IMR-90 (cell line): ENCODE data around the gene CCNJL. TPM values are rescaled to one million over a fixed set of nuclear protein-coding genes. Genes with fewer than 3 reads are reported as not detected.

Experiments used
- ATAC-seq: fragments of 200-7000 bp; cut with Tn5 transposase; 2 replicates; pipeline ENCODE4 v1.9.1; 2020; ENCODE audit warnings: low read depth, mild to moderate bottlenecking, moderate library complexity
- BruUV-seq: library from RNA; stranded (reverse); fragments of 400-500 nt; replicated peaks from 2 replicates; lab custom pipeline; 2021; lab: Mats Ljungman, UMichigan
- CTCF ChIA-PET: fragments of 300-600 bp; formaldehyde crosslinking; extraction: SDS; loops from one replicate; lab custom pipeline; 2021; ENCODE audit warnings: antibody characterized with exemption; lab: Yijun Ruan, JAX
- POLR2A ChIA-PET: fragments of 300-600 bp; sonication (Branson Sonifier 250); formaldehyde crosslinking; loops from one replicate; lab custom pipeline; 2022; ENCODE audit warnings: antibody characterized with exemption; ENCODE audit not compliant: unreplicated experiment; lab: Charles Lee
- DNase-seq: peaks from one replicate; pipeline ENCODE4 v3.0.0; 2013
- H2AFZ ChIP-seq: replicated peaks from 2 replicates; pipeline ENCODE3; 2013; ENCODE audit warnings: low read length, mild to moderate bottlenecking; ENCODE audit not compliant: poor library complexity
- H2AK5ac ChIP-seq: 2 replicates; pipeline ENCODE4 v1.6.1; 2013; ENCODE audit warnings: low read depth, low read length, inconsistent platforms
- H2AK9ac ChIP-seq: replicated peaks from 2 replicates; pipeline ENCODE3; 2013; ENCODE audit warnings: mild to moderate bottlenecking, low read depth, low read length, moderate library complexity; ENCODE audit not compliant: poor library complexity
- H2BK120ac ChIP-seq: 2 replicates; pipeline ENCODE4 v1.6.1; 2013; ENCODE audit warnings: low read depth, low read length, inconsistent platforms
- H2BK15ac ChIP-seq: 3 replicates; pipeline ENCODE4 v1.6.1; 2013; ENCODE audit warnings: low read depth, low read length, inconsistent platforms
- H2BK20ac ChIP-seq: 2 replicates; pipeline ENCODE4 v1.6.1; 2013; ENCODE audit warnings: low read depth, mild to moderate bottlenecking, inconsistent platforms, low read length, moderate library complexity
- H2BK5ac ChIP-seq: 2 replicates; pipeline ENCODE4 v1.6.1; 2013; ENCODE audit warnings: mild to moderate bottlenecking, low read depth, low read length, inconsistent platforms; ENCODE audit not compliant: poor library complexity, severe bottlenecking
- H3K14ac ChIP-seq: replicated peaks from 2 replicates; pipeline ENCODE4 v1.6.1; 2013; ENCODE audit warnings: low read depth, low read length, inconsistent platforms
- H3K18ac ChIP-seq: 2 replicates; pipeline ENCODE4 v1.6.1; 2013; ENCODE audit warnings: low read depth, low read length, control low read depth
- H3K23ac ChIP-seq: 2 replicates; pipeline ENCODE4 v1.6.1; 2013; ENCODE audit warnings: low read depth, low read length, inconsistent platforms
- H3K27ac ChIP-seq: 2 replicates; pipeline ENCODE4 v1.5.1; 2013; ENCODE audit warnings: mild to moderate bottlenecking, control low read depth, low read length; ENCODE audit not compliant: insufficient read depth
- H3K27me3 ChIP-seq: 2 replicates; pipeline ENCODE4 v1.6.1; 2013; ENCODE audit warnings: low read length; ENCODE audit not compliant: control insufficient read depth, insufficient read depth
- H3K36me3 ChIP-seq: 2 replicates; pipeline ENCODE4 v1.6.1; 2013; ENCODE audit warnings: low read length, mixed read lengths; ENCODE audit not compliant: control insufficient read depth, insufficient read depth
- H3K4ac ChIP-seq: 2 replicates; pipeline ENCODE4 v1.6.1; 2013; ENCODE audit warnings: low read depth, low read length, inconsistent platforms
- H3K4me1 ChIP-seq: 2 replicates; pipeline ENCODE4 v1.6.1; 2013; ENCODE audit warnings: low read length, mixed read lengths; ENCODE audit not compliant: control insufficient read depth, insufficient read depth
- H3K4me2 ChIP-seq: 2 replicates; pipeline ENCODE4 v1.6.1; 2013; ENCODE audit warnings: low read depth, mild to moderate bottlenecking, control low read depth, low read length, moderate library complexity
- H3K4me3 ChIP-seq: 2 replicates; pipeline ENCODE4 v1.5.1; 2013; ENCODE audit warnings: low read depth, mild to moderate bottlenecking, control low read depth, low read length, moderate library complexity; ENCODE audit not compliant: insufficient read depth
- H3K56ac ChIP-seq: 2 replicates; pipeline ENCODE4 v1.6.1; 2013; ENCODE audit warnings: low read length, inconsistent platforms; ENCODE audit not compliant: insufficient read depth; ENCODE audit errors: extremely low read depth
- H3K79me1 ChIP-seq, 2 experiments: 2 replicates each; pipeline ENCODE4 v1.6.1; 2013; ENCODE audit warnings: low read length in 2 of 2, inconsistent platforms in 1 of 2, low read depth in 1 of 2
- H3K9ac ChIP-seq: 2 replicates; pipeline ENCODE4 v1.6.1; 2013; ENCODE audit warnings: low read depth, low read length, control low read depth
- H3K9me1 ChIP-seq: 2 replicates; pipeline ENCODE4 v1.6.1; 2013; ENCODE audit warnings: low read length, inconsistent platforms; ENCODE audit not compliant: insufficient read depth
- H3K9me3 ChIP-seq: 2 replicates; pipeline ENCODE4 v1.6.1; 2013; ENCODE audit warnings: low read length; ENCODE audit not compliant: control insufficient read depth, insufficient read depth
- H4K20me1 ChIP-seq: 2 replicates; pipeline ENCODE4 v1.6.1; 2013; ENCODE audit warnings: low read length, inconsistent platforms; ENCODE audit not compliant: insufficient read depth
- H4K5ac ChIP-seq: 2 replicates; pipeline ENCODE4 v1.6.1; 2013; ENCODE audit warnings: mild to moderate bottlenecking, low read depth, low read length, control low read depth
- H4K8ac ChIP-seq, 2 experiments: 2 replicates each; pipeline ENCODE4 v1.6.1; 2013; ENCODE audit warnings: low read depth in 2 of 2, low read length in 2 of 2, control low read depth in 1 of 2, inconsistent platforms in 1 of 2
- H4K91ac ChIP-seq: 2 replicates; pipeline ENCODE4 v1.6.1; 2013; ENCODE audit warnings: low read depth, low read length, inconsistent platforms; ENCODE audit not compliant: insufficient read depth
- BHLHE40 ChIP-seq: fragments of 150-350 bp; IDR thresholded peaks from 2 replicates; pipeline ENCODE4 v1.6.1; 2016; ENCODE audit warnings: mild to moderate bottlenecking, low read depth, low read length
- CEBPB ChIP-seq: IDR thresholded peaks from 2 replicates; pipeline ENCODE4 v1.6.1; 2012; ENCODE audit warnings: low read depth, low read length, improper control_type of control experiment
- CHD1 ChIP-seq: IDR thresholded peaks from 2 replicates; pipeline ENCODE4 v1.6.1; 2012; ENCODE audit warnings: low read depth, low read length, improper control_type of control experiment
- CTCF ChIP-seq: conservative IDR thresholded peaks from 2 replicates; pipeline ENCODE4 v1.5.1; 2012; ENCODE audit warnings: mild to moderate bottlenecking, low read depth, low read length, improper control_type of control experiment
- ELK1 ChIP-seq: fragments of 150-350 bp; IDR thresholded peaks from 2 replicates; pipeline ENCODE4 v1.6.1; 2016; ENCODE audit warnings: low read depth, mild to moderate bottlenecking, low read length, moderate library complexity, borderline replicate concordance
- FOS ChIP-seq: fragments of 150-350 bp; IDR thresholded peaks from 2 replicates; pipeline ENCODE4 v1.6.1; 2016; ENCODE audit warnings: low read depth, low read length
- MAFK ChIP-seq: IDR thresholded peaks from 2 replicates; pipeline ENCODE4 v1.6.1; 2012; ENCODE audit warnings: low read depth, low read length, improper control_type of control experiment
- MAZ ChIP-seq: IDR thresholded peaks from 2 replicates; pipeline ENCODE4 v1.6.1; 2012; ENCODE audit warnings: low read depth, mild to moderate bottlenecking, low read length, improper control_type of control experiment, moderate library complexity, borderline replicate concordance
- MXI1 ChIP-seq: IDR thresholded peaks from 2 replicates; pipeline ENCODE4 v1.6.1; 2012; ENCODE audit warnings: low read depth, mild to moderate bottlenecking, low read length, moderate library complexity, borderline replicate concordance
- NFE2L2 ChIP-seq: fragments of 150-350 bp; IDR thresholded peaks from 2 replicates; pipeline ENCODE4 v1.6.1; 2016; ENCODE audit warnings: low read depth, mild to moderate bottlenecking, low read length
- POLR2A ChIP-seq: IDR thresholded peaks from 2 replicates; pipeline ENCODE4 v1.6.1; 2012; ENCODE audit warnings: mild to moderate bottlenecking, low read depth, low read length
- RAD21 ChIP-seq: IDR thresholded peaks from 2 replicates; pipeline ENCODE4 v1.6.1; 2012; ENCODE audit warnings: low read length, improper control_type of control experiment
- RCOR1 ChIP-seq: IDR thresholded peaks from 2 replicates; pipeline ENCODE4 v1.6.1; 2012; ENCODE audit warnings: mild to moderate bottlenecking, low read length, improper control_type of control experiment; ENCODE audit not compliant: insufficient replicate concordance
- RFX5 ChIP-seq: IDR thresholded peaks from 2 replicates; pipeline ENCODE4 v1.8.0; 2012; ENCODE audit warnings: low read depth, mild to moderate bottlenecking, low read length, moderate library complexity
- SMC3 ChIP-seq: fragments of 150-350 bp; IDR thresholded peaks from 2 replicates; pipeline ENCODE4 v1.6.1; 2016; ENCODE audit warnings: low read depth, mild to moderate bottlenecking, antibody characterized with exemption, low read length, moderate library complexity
- USF2 ChIP-seq: fragments of 150-350 bp; IDR thresholded peaks from 2 replicates; pipeline ENCODE4 v1.6.1; 2017; ENCODE audit warnings: mild to moderate bottlenecking, antibody characterized with exemption, low read length, low read depth
- WGBS, 2 experiments: methylation state at CpG; one replicate each; pipeline versions ENCODE4 v1.1.5 to v1.1.7; 2013; ENCODE audit warnings: missing lambda C conversion rate in 2 of 2; ENCODE audit not compliant: insufficient read length in 1 of 2; ENCODE audit errors: extremely low coverage in 2 of 2; 5-methylcytosine and 5-hydroxymethylcytosine counted together
- dilution Hi-C: fragments of 300-500 bp; cut with HindIII; formaldehyde crosslinking; loops from one replicate; pipeline ENCODE4 v1.14.3; 2018; ENCODE audit warnings: low sequenced_read_pairs; ENCODE audit not compliant: unreplicated experiment
- in situ Hi-C: fragments of 300-500 bp; cut with MboI; formaldehyde crosslinking; loops from 3 replicates; pipeline ENCODE4 v1.14.3; 2019; ENCODE audit warnings: low sequenced_read_pairs, inconsistent platforms, mixed read lengths
- intact Hi-C: fragments of 100-400 bp; cut with micrococcal nuclease; formaldehyde crosslinking; loops from 2 replicates; pipeline ENCODE4 v1.10.0; 2022
- polyA plus RNA-seq, 3 experiments: library from polyadenylated mRNA; depleted of rRNA; stranded (reverse); fragments of >200 nt; gene quantifications; 2 replicates each; pipeline ENCODE4 v1.2.3, GENCODE V29; 2012; ENCODE audit warnings: low replicate concordance in 1 of 3
- total RNA-seq: library from RNA; depleted of rRNA; stranded (reverse); fragments of >200 nt; gene quantifications from 2 replicates; pipeline ENCODE4 v1.2.3, GENCODE V29; 2012

The CCNJL gene
- total and polyA plus RNA-seq, 2 of the 4 experiments (the other 2 are of a cell fraction): 2.0 to 3.8 TPM

- intact Hi-C loops (loop anchor here (5.0 kb wide), 1 partner anchor 907 kb away; no protein-coding TSS in a partner anchor), in situ Hi-C loops (loop anchor here (5.0 to 25.0 kb wide), 2 partner anchors 327 to 912 kb away; no protein-coding TSS in a partner anchor), dilution Hi-C loops (no loop called here)
- H3K9me1 ChIP-seq: no peaks in the 10 kb centered on the region; the same call in 1 of the 2 replicates
- H2BK120ac ChIP-seq: no peak overlapping the region
- ATAC-seq (no peak), DNase-seq (no peak)
- H3K9me3 ChIP-seq: no peaks in the 10 kb centered on the region
- H4K91ac ChIP-seq: no peak overlapping the region
- H3K56ac ChIP-seq: no peak overlapping the region
- no peak overlapping the region for H2BK5ac ChIP-seq
- no peak overlapping the region for H4K5ac ChIP-seq
- no peak overlapping the region for H4K8ac ChIP-seq
- no peak overlapping the region for H2BK15ac ChIP-seq
- no peak overlapping the region for H2AK9ac ChIP-seq
- H3K14ac ChIP-seq: no peak overlapping the region
- no peak overlapping the region for H3K18ac ChIP-seq
- H3K79me1 ChIP-seq: no peaks in the 10 kb centered on the region
- no peaks in the 10 kb centered on the region for H3K36me3 ChIP-seq
- H2AFZ ChIP-seq: no peak overlapping the region
- no peak overlapping the region for H3K4me3 ChIP-seq
- no peak overlapping the region for H3K23ac ChIP-seq
- no peak overlapping the region for H3K4ac ChIP-seq
- ChIA-PET POLR2A (no interaction called here), CTCF (no interaction called here)
- no peak overlapping the region for H3K9ac ChIP-seq
- no peak overlapping the region for H2AK5ac ChIP-seq
- no peaks in the 10 kb centered on the region for H3K4me1 ChIP-seq
- TF ChIP-seq SMC3: no peak
- no peak for TF ChIP-seq RCOR1
- no peak for TF ChIP-seq BHLHE40
- TF ChIP-seq CEBPB: no peak
- no peak for TF ChIP-seq RAD21
- TF ChIP-seq CTCF: no peak
- TF ChIP-seq RFX5: no peak
- no peak for TF ChIP-seq USF2
- TF ChIP-seq MAFK: no peak
- TF ChIP-seq POLR2A: no peak
- TF ChIP-seq NFE2L2: no peak
- TF ChIP-seq MAZ: no peak
- TF ChIP-seq MXI1: no peak
- TF ChIP-seq ELK1: no peak
- no peak for TF ChIP-seq CHD1
- TF ChIP-seq FOS: no peak
- no peak overlapping the region for H2BK20ac ChIP-seq
- H4K20me1 ChIP-seq: no peaks in the 10 kb centered on the region
- no peak overlapping the region for H3K4me2 ChIP-seq
- no peak overlapping the region for H3K27ac ChIP-seq
- no TSS peak for BruUV-seq
- H3K27me3 ChIP-seq: no peaks in the 10 kb centered on the region
- 94% methylated on average over 11 of the region's 27 CpGs; no CpG with 5 or more reads in 1 of the 2 experiments for WGBS, 2 experiments
Measured at GRCh38 chr5:160349249-160349934, 37.0 kb upstream of the CCNJL start.
